HPDE6-E6E7 (cell line): ENCODE measurements around the gene ATP6V1F.
A peak's percentile ranks its signal among the peaks of the same experiment; 100 is the strongest.

Experiments used
- DNase-seq: peaks from one replicate; pipeline ENCODE4 v3.0.0; 2011; ENCODE audit warnings: missing footprints; ENCODE audit errors: extremely low spot score

The ATP6V1F gene

GRCh38 chr7:128882134-128882533, 19.5 kb downstream of the ATP6V1F start:
- DNase-seq = no peak

GRCh38 chr7:128883622-128884448, 21.2 kb downstream of the ATP6V1F start:
- DNase-seq = peak; percentile 82

GRCh38 chr7:128884561-128885369, 22.1 kb downstream of the ATP6V1F start:
- DNase-seq = no peak

GRCh38 chr7:128885370-128886187, 22.9 kb downstream of the ATP6V1F start:
- DNase-seq = no peak

- DNase-seq = no peak
These were observed 23.9 kb downstream of the ATP6V1F start for GRCh38 chr7:128886391-128887168.

GRCh38 chr7:128887169-128888038, 24.7 kb downstream of the ATP6V1F start:
- no peak for DNase-seq

- no peak for DNase-seq
These were observed 25.5 kb downstream of the ATP6V1F start for GRCh38 chr7:128888039-128888755.

- DNase-seq = no peak
These were observed 26.1 kb downstream of the ATP6V1F start for GRCh38 chr7:128888756-128889095.

- DNase-seq = no peak
These were observed 26.5 kb downstream of the ATP6V1F start for GRCh38 chr7:128889121-128889520.

- no peak for DNase-seq
These were observed 27.9 kb downstream of the ATP6V1F start for GRCh38 chr7:128890306-128891109.

GRCh38 chr7:128891110-128891941, 28.7 kb downstream of the ATP6V1F start:
- DNase-seq = no peak

GRCh38 chr7:128891942-128892269, 29.2 kb downstream of the ATP6V1F start:
- no peak for DNase-seq

GRCh38 chr7:128892521-128893250, 30.0 kb downstream of the ATP6V1F start:
- DNase-seq = no peak

GRCh38 chr7:128893251-128894100, 30.8 kb downstream of the ATP6V1F start:
- DNase-seq = peak; percentile 97

GRCh38 chr7:128894101-128894440, 31.4 kb downstream of the ATP6V1F start:
- DNase-seq = no peak

- DNase-seq = no peak
These were observed 32.7 kb downstream of the ATP6V1F start for GRCh38 chr7:128895320-128895719.

- DNase-seq = no peak
These were observed 36.7 kb downstream of the ATP6V1F start for GRCh38 chr7:128899392-128899791.
